SK-MEL-5 (cell line): ENCODE results near the gene SSC5D. TPM values are rescaled to one million over a fixed set of nuclear protein-coding genes. Genes with fewer than 3 reads are reported as not detected.
"Not testable (repeated sequence)": the region's sequence is repeated elsewhere in the genome, so short reads cannot be mapped to it uniquely, and the experiment has no call there.

ENCODE experiments used
- DNase-seq: peaks from one replicate; pipeline ENCODE4 v3.0.0-alpha.2; 2016; ENCODE audit warnings: low read depth, low spot score
- in situ Hi-C: cut with HindIII; loops from 2 replicates; pipeline ENCODE4 v1.10.0; 2016; ENCODE audit warnings: low sequenced_read_pairs, high pct_unique_total_duplicates, low pct_unique_long_range_greater_than_20kb
- total RNA-seq: library from RNA; depleted of rRNA; stranded (reverse); fragments of >200 nt; shearing (Covaris generic); gene quantifications from 2 replicates; pipeline ENCODE4 v1.2.3, GENCODE V29; 2014

The SSC5D gene
- total RNA-seq, 1 experiment from 2014 or later = not detected

DNA sequence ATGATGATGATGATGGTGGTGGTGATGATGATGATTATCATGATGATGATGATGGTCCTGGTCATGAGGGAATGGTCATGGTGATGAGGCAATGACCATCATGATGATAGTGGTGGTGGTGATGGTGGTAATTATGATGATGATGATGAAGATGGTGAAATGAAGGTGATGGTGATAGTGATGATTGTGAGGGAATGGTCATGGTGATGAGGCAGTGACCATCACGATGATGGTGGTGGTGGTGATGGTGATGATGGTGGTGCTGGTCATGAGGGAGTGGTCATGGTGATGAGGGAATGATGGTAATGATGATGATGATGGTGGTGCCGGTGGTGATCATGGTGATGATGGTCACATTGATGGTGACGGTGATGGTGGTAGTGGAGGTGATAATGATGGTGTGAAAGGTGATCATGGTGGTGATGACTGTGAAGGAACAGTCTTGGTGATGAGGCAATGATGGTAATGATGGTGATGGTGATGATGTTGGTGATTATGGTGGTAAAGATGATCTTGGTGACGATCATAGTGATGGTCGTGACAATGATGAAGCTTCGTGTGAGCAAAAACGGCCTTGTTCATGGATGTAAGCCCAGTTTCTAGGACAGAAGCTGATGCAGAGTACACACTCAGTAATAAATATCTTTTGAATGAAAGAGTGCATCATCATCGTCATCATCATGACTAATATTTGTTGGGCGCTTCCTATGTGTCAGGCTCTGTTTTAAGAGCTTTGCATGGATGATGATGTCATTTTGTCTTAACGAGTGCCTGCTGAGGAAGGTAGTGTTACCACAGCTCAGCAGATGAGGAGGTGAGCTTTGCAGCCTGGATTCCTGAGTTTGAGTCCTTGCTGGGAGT lies 31.4 kb downstream of the SSC5D start:
- in situ Hi-C loops = no loop called here
- DNase-seq = no peak

DNA sequence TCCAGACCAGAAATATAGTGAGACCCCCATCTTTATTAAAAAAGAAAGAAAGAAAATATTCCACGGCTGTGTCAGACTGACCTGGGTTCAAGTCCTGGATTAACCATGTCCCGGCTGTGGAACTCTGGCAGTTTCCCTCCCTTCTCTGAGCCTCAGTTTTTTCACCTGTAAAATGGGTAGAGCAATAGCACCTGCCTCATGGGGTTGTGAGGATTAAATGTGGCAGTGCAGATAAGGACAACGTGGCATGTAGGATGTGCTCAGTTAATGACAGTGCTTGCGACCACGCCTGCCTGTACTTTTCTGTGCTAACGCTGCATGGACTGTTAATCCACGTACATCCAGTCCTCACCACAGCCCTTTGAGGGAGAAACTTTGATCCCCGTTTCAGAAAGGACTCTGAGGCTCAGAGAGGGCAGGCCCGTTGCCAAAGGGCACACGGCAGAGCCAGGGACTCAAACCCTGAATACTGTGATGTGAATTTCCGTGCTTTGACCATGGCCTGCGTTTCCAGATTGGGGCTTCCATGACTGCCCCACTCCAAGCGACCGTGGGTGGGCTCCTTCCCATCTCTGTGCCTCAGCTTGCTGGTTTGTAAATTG lies 32.6 kb downstream of the SSC5D start:
- no peak for DNase-seq
- in situ Hi-C loops = no loop called here

DNA sequence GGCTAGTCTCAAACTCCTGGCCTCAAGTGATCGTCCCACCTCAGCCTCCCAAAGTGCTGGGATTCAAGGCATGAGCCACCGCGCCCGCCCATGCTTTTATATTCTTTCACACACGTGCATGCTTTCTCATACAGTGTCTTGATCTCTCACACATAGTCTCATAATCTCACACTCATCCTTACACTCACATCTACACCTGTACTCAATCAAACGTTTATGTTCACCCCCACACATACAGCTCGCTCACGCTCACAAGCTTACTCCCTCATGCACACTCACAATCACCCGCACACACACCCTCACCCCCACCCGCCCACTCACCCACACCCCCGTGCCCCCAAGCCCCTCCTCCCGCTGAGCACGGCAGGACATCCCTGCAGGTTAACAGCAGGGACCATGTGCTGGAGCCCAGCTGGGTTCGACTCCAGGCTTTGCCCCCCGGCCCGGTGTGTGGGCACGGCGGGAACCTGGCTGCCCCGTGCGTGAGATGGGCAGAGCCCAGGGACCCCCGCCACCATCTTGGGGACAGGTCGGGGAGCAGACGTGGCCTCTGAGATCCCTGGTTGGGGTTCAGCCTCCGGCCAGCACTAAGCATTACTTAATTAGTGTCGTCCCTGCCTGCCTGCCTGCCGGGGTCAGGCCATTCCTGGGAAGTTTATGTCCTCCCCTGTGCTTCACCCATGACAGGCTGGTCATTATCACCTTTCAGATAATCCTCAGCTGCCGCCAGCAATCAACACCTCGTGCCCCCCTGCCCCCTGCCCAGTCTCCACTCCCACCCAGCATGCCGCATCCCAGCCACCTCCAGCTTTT lies 37.3 kb downstream of the SSC5D start:
- in situ Hi-C loops = no loop called here
- DNase-seq = no peak

DNA sequence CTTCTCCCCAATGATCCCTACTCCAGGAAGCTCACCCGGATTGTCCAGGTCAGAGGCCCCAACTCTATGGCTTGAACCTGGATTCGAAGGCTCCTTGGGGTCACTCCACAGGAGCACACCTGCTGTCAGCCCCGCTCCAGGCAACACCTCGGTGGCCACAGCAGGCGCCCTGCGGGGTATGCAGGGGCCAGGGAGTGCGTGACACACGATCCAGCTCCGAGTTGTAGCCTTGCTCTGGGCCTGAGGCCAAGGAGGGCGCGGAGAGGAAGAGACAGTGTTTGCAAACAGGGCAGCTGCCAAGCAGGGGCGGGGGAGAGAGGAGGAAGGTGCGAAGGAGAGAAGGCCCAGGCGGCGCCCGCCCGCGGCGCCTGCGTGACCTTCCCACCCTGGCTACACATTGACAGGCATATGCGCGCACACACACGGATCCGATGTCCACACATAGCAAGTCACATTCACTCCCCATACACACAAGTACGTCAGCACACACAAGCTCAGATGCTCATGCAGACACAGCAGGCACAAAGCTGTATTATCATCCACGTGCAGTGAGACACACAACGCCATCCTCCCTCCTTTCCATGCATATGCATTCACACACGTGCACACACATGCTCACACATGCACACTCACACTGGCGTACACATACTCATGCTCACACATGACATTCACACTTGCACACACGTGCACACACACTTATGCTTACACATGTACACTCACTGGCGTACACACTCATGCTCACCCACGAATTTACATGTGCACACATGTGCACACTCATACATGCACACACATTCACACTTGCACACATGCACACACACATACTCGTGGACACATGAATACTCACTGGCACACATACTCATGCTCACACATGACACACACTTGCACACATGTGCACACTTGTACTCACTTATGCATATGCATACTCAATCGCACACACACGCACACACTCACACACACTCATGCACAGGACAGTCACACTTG lies 38.3 kb downstream of the SSC5D start:
- in situ Hi-C loops = no loop called here
- peak; percentile 23 for DNase-seq

DNA sequence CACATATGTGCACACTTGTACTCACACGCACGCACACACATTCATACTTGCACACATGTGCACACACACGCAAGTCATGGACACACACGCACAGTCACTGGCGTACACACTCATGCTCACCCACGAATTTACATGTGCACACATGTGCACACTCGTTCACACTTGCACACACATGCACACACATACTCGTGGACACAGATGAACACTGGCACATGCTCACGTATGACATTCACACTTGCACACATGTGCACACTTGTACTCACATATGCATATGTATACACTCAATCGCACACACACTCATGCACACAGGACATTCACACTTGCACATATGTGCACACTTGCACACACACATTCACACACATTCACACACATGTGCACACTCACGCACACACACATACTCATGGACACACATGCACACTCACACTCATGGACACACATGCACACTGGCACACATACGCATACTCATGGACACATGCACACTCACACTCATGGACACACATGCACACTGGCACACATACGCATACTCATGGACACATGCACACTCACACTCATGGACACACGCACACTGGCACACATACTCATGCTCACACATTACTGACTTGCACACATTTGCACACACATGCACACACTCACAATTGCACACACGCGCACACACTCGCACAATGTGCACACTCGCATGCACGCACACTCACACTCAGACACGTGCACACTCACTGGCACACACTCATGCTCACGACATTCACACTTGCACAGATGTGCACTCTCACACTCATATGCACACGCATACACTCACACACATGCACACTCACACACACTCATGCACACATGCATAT lies 39.2 kb downstream of the SSC5D start:
- no peak for DNase-seq
- in situ Hi-C loops = no loop called here

DNA sequence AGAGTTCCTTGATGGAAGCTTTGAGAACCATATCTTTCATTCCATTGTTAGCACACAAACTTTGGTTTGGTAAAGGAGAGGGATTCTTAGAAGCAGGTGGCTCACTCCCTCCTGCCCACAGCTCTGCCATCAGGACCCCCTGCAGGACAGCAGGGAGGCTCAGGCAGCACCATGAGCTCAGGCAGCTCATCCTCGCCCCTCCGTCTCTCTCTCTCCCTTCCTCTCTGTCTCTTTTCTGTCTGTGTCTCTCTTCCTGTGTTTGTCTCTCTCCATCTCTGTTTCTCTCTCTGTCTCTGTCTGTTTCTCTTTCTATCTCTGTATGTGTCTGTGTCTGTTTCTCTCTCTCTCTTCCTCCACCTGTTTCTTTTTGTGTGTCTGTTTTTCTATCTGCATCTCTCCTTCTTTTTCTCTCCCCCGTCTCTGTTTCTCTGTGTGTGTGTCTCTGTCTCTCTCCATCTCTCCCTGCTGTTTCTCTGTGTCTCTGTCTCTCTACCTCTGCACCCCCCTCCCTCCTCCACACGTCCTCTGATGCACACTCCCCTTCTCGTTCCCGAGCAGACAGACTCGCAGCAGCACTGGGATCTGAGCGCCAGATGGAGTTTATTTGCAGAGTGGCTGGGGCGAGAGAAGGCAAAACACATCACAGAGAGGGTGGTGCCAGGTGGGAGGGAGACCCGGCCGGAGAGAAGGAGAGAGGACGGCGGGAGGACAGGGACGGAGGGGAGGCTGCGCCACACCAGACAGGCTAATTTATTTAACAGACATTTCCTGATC lies 40.0 kb downstream of the SSC5D start:
- in situ Hi-C loops = no loop called here
- DNase-seq = no peak

DNA sequence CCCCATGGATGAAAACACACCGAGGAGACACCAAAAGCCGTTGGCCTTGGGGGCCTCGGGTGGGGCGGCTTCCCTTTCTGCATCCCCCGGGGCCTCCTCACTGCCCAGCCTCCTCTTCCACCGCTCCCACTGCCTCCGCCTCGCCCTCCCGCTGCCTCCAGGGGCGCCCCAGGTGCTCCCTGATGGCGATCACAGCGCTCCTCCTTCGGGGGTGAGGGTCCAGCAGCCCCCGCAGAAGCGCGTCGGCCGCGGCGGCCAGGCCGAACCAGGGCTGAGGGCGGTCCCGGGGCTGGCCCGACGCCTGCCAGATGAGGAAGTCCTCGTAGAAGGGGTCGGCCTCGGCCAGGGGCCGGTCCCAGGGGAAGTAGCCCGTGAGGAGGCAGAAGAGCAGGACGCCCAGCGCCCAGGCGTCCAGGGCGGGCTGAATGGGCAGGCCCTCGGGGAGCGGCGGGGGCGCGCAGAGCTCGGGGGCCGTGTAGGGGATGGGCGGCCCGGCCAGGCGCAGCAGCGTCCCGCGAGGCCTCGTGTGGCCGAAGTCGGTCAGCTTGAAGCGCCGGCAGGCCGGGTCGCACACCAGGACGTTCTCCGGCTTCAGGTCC lies 41.5 kb downstream of the SSC5D start:
- in situ Hi-C loops = no loop called here
- DNase-seq = no peak

DNA sequence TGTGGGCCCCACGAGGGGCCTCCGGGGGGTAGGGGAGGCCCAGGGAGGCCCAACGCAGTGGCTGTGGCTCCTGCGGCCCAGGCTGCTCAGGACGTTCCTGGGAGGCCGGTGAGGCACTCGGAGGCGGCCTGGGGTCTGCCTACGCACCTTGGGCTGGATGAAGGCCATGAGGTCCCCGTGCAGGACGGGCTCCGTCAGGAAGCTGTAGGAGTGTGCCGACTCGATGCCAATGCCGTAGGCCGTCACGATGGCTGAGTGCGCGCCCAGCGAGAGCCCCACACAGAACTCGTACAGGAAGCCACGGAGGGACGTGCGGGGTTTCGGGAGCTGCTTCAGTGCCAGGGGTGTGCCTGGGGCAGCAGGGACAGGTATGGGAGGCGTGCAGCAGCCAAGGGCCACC lies 42.8 kb downstream of the SSC5D start:
- in situ Hi-C loops = no loop called here
- no peak for DNase-seq

DNA sequence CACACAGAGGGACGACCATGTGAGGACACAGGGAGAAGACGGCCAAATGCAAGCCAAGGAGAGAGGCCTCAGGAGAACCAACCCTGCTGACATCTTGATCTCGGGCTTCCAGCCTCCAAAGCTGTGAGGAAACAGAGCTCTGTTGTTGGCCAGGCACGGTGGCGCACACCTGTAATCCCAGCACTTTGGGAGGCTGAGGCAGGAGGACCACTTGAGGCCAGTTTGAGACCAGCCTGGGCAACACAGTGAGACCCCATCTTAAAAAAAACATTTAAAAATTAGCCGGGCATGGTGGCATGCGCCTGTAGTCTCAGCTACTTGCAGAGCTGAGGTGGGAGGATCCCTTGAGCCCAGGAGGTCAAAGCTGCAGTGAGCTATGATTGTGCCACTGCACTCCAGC lies 46.0 kb downstream of the SSC5D start:
- in situ Hi-C loops = not testable (repeated sequence)

DNA sequence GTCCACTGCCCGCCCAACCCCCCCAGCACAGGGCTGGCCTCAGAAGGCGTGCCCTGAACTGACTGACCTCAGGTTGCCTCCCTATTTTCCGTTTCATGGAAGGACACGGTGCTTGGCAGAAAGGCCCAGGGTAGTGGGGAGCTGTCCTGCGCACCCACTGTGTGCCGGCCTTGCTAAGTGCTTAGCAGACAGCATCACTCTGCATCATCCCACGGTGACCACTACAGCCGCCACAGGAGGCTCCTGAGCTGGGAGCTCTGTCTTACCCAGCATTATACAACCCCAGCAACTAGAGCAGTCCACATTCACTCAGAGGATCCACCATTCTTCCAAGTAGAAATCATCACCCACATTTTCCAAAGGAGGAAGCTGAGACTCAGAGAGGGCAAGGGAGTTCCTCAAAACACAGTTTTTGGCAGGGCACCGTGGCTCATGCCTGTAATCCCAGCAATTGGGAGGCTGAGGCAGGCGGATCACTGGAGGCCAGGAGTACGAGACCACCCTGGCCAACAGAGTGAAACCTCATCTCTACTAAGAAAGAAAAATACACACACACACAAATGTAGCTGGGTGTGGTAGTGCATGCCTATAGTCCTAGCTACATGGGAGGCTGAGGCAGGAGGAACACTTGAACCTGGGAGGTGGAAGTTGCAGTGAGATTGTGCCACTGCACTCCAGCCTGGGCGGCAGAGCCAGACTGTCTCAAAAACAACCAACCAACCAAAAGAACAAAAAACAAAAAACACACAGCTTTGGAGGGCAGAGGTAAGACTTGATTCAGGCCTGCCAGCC lies 47.1 kb downstream of the SSC5D start:
- in situ Hi-C loops = no loop called here

More for the DNA sequence above, 46.0 kb downstream of the SSC5D start:
- not testable (repeated sequence) for DNase-seq

DNA sequence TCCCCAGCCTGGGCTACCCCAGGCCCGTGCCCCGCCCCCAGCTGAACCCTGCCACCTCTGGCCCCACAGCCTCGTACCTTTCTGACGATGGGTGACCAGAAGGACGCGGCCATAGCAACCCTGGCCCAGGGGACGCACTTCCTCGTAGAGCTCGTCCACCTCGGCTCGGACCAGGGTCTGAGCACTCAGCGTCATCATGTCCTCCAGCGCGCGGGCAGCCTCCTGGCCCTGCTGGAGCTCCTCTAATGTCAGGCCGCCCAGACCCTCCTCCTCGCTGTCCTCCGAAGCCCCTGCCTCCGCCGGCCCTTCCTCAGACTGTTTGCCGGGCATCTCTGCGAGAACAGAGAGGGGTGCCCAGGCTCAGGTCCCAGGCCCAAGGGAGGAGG lies 47.7 kb downstream of the SSC5D start:
- no peak for DNase-seq
- in situ Hi-C loops = no loop called here

More for the DNA sequence above, 47.1 kb downstream of the SSC5D start:
- no peak for DNase-seq

DNA sequence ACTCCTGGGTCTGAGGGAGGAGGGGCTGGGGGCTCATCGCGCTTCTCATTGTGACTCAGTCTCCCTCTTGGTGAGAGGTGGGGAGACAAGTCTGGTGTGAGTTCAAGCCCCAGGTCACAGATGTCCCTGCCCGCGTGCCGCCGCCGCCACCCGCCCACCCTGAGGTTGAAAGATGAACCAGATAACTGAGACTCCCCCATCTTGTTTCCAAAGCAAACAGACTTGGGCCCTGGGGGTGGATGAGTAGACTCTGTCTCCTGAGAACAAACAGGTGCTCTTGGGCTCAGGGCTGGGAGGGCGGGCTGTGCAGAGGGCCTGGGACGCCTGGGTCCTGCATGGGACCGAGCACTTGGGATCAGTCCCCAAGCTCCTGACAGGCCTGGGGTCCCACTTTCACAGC lies 48.1 kb downstream of the SSC5D start:
- no peak for DNase-seq
- in situ Hi-C loops = no loop called here

DNA sequence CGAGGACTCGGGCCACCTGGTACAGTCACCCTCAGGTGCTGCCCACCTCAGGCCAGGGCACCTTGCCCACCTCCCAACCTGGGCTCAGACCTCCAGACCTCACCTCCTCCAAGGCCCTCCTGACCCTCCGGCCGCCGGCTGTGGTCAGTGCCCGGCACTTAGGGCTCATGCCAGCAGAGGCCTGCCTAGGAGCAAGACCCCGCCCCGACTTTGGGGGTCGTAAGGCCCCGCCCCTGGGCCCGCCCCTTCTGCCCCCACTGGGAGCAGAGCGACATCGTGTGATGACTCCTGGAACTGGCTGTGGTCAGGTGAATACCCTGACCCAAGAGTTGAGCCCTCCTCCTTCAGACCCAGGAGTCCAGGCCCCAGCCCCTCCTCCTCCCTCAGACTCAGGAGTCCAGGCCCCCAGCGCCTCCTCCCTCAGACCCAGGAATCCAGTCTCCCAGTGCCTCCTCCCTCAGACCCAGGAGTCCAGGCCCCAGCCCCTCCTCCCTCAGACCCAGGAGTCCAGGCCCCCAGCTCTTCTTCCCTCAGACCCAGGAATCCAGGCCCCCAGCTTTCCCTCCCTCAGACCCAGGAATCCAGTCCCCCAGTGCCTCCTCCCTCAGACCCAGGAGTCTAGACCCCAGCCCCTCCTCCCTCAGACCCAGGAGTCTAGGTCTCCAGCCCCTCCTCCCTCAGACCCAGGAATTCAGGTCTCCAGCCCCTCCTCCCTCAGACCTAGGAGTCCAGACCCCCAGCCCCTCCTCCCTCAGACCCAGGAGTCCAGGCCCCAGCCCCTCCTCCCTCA lies 48.9 kb downstream of the SSC5D start, which contains the start of gene SBK2:
TSS of gene SBK2 (minus strand) at position 183 of the 790 bp plus-strand sequence. CDS start 839 bp downstream, outside the sequence.
- in situ Hi-C loops = no loop called here
- DNase-seq = peak; percentile 24

DNA sequence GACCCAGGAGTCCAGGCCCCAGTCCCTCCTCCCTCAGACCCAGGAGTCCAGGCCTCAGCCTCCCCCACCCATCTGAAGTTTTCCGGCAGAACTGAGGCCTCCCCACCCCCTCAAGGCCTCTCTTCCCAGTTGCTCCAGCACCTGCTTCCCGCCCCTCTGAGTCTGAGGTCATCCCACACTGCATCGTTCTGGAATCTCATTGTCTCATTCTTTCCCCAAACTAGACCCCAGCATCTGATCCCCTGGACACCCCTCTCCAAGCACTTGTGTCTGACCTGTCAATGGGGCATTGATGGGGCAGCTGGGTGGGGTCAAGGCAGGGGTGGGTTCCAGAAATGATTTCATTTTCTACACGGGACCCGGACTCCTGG lies 49.5 kb downstream of the SSC5D start:
- no peak for DNase-seq
- in situ Hi-C loops = no loop called here
